ENCODE measurements around the gene COPS8. TPM values are rescaled to one million over a fixed set of nuclear protein-coding genes. Genes with fewer than 3 reads are reported as not detected.

The COPS8 gene
- polyA plus RNA-seq, 1 of the 3 experiments (the other 2 are of a cell fraction) = 107 TPM

DNA sequence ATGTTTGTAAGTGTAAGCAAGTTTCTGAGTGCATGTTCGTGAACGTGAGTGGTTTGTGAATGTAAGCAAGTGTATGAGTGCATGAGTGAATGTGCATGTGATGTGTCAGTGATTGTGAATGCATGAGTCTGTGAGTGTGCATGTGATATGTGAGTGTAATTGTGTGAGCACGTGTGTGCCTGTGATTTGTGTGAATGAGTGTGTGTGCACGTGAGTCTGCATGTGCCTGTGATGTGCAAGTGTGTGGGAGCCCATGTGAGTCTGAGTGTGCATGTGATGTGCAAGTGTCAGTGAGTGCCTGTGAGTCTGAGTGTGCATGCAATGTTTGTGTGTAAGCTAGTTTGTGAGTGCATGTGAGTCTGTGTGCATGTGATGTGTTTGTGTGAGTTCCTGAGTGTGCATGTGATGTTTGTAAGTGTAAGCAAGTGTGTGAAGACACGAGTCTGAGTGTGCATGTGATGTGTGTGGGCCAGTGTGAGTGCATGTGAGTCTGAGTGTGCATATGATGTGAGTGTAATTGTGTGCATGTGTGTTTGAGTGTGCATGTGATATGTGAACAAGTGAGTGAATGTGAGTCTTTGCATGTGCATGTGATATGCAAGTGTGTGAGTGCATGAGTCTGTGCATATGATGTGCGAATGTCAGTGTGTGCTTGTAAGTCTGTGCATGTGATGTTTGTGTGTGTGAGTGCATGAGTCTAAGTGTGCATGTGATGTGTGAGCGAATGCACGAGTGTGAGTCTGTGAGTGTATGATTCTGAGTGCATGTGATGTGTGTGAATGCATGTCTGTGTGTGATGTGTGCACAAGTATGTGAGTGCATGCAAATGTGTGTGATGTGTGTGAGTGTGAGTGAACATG lies 45.1 kb downstream of the COPS8 start:
- no peak overlapping the region for H3K9ac ChIP-seq
- H3K4me2 ChIP-seq = no peak overlapping the region
- no peaks in the 10 kb centered on the region for H3K27me3 ChIP-seq (ENCODE audit: insufficient read depth)
- H3K9me2 ChIP-seq = no peaks in the 10 kb centered on the region
- ChIA-PET POLR2A (no interaction called here), CTCF (no interaction called here)
- H3K27ac ChIP-seq (ENCODE audit: low read depth in 2 of 2, low read length in 1 of 2) = no peak overlapping the region
- H3F3A ChIP-seq (replicated peaks; ENCODE audit: insufficient read depth) = peaks cover 25% of the 10 kb centered on the region
- no peak overlapping the region for H2AFZ ChIP-seq (ENCODE audit: low read depth)
- DNase-seq = no peak
- H4K20me1 ChIP-seq (ENCODE audit: insufficient read depth) = no peaks in the 10 kb centered on the region
- H3K79me2 ChIP-seq (ENCODE audit: insufficient read depth) = no peaks in the 10 kb centered on the region
- no peaks in the 10 kb centered on the region for H3K9me3 ChIP-seq
- no peaks in the 10 kb centered on the region for H3K36me3 ChIP-seq (replicated peaks in 1 of 2; ENCODE audit: control insufficient read depth in 1 of 2, insufficient read depth in 2 of 2, low read length in 1 of 2)
- TF ChIP-seq MEF2A (IDR thresholded peaks at IDR 0.05; ENCODE audit: borderline replicate concordance, low read depth) (no peak), SMC3 (IDR thresholded peaks at IDR 0.05; ENCODE audit: low read depth, low read length) (no peak)
- TF ChIP-seq, protein P1, sequence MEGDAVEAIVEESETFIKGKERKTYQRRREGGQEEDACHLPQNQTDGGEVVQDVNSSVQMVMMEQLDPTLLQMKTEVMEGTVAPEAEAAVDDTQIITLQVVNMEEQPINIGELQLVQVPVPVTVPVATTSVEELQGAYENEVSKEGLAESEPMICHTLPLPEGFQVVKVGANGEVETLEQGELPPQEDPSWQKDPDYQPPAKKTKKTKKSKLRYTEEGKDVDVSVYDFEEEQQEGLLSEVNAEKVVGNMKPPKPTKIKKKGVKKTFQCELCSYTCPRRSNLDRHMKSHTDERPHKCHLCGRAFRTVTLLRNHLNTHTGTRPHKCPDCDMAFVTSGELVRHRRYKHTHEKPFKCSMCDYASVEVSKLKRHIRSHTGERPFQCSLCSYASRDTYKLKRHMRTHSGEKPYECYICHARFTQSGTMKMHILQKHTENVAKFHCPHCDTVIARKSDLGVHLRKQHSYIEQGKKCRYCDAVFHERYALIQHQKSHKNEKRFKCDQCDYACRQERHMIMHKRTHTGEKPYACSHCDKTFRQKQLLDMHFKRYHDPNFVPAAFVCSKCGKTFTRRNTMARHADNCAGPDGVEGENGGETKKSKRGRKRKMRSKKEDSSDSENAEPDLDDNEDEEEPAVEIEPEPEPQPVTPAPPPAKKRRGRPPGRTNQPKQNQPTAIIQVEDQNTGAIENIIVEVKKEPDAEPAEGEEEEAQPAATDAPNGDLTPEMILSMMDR (IDR thresholded peaks at IDR 0.05) = no peak
- peaks cover 0 to 13% of the 10 kb centered on the region in 2 experiments; a peak in 3 of 4 replicates for H3K4me1 ChIP-seq (ENCODE audit: control insufficient read depth in 1 of 2, insufficient read depth in 2 of 2, low read depth in 1 of 2, low read length in 1 of 2)
- H3K4me3 ChIP-seq (ENCODE audit: low read depth in 2 of 2, low read length in 1 of 2) = no peak overlapping the region
- WGBS (ENCODE audit: low lambda C conversion rate) = 74% methylated on average over 8 of the region's 8 CpGs

DNA sequence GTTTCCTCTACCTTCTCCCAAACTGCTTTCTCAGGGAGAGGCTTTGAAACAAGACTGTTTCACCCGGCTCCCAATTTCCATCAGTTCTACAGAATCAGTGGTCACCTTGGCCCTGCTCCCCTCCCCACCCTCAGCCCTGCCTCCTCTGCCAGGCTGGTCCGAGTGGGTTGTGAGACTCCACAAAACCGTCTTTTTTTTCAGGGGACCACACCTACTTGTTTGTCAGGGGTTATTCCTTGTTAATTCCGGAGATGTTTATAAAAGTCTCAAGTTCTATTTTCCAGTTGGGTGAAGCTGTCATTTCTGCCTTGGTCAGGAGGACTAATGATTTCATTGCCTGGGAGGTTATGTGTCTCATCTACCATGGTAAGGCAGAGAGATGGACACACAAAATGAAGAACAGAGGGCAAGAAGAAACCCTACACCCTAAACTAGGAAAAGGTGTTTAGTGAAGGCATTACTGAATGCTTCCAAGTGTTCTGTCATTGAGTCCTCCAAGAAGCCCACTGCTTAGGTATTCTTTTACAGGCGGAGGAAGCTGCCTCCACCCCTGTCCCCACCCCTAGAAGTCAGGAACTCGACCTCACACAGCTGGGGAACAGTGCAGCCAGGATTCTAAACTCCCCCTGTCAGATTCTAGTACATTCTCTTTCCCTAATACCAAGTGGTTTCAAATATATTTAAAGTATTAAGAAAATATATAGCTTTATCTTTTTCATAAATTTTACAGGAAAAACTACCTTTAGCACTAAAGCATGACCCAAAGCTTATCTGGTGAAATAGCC lies 46.3 kb downstream of the COPS8 start:
- ChIA-PET POLR2A (no interaction called here), CTCF (interaction anchor here (3.6 kb wide), 1 partner anchor 11 kb away, joined by 26 read pairs; no protein-coding TSS in a partner anchor)
- Histone ChIP-seq H3K27me3 (ENCODE audit: insufficient read depth) (no peaks in the 10 kb centered on the region), H3K79me2 (ENCODE audit: insufficient read depth) (no peaks in the 10 kb centered on the region), H3K36me3 (replicated peaks in 1 of 2; ENCODE audit: control insufficient read depth in 1 of 2, insufficient read depth in 2 of 2, low read length in 1 of 2) (no peaks in the 10 kb centered on the region), H3K9me3 (no peaks in the 10 kb centered on the region), H3K4me1 (ENCODE audit: control insufficient read depth in 1 of 2, insufficient read depth in 2 of 2, low read depth in 1 of 2, low read length in 1 of 2) (peaks cover 0 to 10% of the 10 kb centered on the region in 2 experiments; a peak in 3 of 4 replicates), H3K9me2 (no peaks in the 10 kb centered on the region), H3F3A (replicated peaks; ENCODE audit: insufficient read depth) (peaks cover 31% of the 10 kb centered on the region), H3K9ac (no peak overlapping the region), H3K4me3 (ENCODE audit: low read depth in 2 of 2, low read length in 1 of 2) (no peak overlapping the region), H2AFZ (ENCODE audit: low read depth) (no peak overlapping the region), H3K4me2 (no peak overlapping the region), H4K20me1 (ENCODE audit: insufficient read depth) (no peaks in the 10 kb centered on the region), H3K27ac (ENCODE audit: low read depth in 2 of 2, low read length in 1 of 2) (no peak overlapping the region)
- no peak for DNase-seq
- TF ChIP-seq RAD21 (IDR thresholded peaks at IDR 0.05; ENCODE audit: low read length) (no peak), FOSL2 (IDR thresholded peaks at IDR 0.05; ENCODE audit: borderline replicate concordance, low read depth) (no peak), MXI1 (IDR thresholded peaks at IDR 0.05; ENCODE audit: low read depth, low read length) (no peak), TAF1 (IDR thresholded peaks at IDR 0.05; ENCODE audit: borderline replicate concordance, low read depth, low read length) (no peak), ELF1 (IDR thresholded peaks at IDR 0.05) (no peak), SIN3A (IDR thresholded peaks at IDR 0.05; ENCODE audit: borderline replicate concordance, low read depth, low read length) (no peak), CHD2 (IDR thresholded peaks at IDR 0.05; ENCODE audit: low read length, partially characterized antibody) (no peak), FOXJ3 (CRISPR knock-in tag; IDR thresholded peaks at IDR 0.05) (no peak), TEAD4 (IDR thresholded peaks at IDR 0.05; ENCODE audit: borderline replicate concordance, insufficient read depth) (no peak)
- TF ChIP-seq, protein P2, sequence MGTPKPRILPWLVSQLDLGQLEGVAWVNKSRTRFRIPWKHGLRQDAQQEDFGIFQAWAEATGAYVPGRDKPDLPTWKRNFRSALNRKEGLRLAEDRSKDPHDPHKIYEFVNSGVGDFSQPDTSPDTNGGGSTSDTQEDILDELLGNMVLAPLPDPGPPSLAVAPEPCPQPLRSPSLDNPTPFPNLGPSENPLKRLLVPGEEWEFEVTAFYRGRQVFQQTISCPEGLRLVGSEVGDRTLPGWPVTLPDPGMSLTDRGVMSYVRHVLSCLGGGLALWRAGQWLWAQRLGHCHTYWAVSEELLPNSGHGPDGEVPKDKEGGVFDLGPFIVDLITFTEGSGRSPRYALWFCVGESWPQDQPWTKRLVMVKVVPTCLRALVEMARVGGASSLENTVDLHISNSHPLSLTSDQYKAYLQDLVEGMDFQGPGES (IDR thresholded peaks at IDR 0.05; ENCODE audit: low read depth, low read length) = no peak
- TF ChIP-seq, protein P3, sequence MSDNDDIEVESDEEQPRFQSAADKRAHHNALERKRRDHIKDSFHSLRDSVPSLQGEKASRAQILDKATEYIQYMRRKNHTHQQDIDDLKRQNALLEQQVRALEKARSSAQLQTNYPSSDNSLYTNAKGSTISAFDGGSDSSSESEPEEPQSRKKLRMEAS (IDR thresholded peaks at IDR 0.05; ENCODE audit: low read depth) = no peak
- TF ChIP-seq, protein P1 (IDR thresholded peaks at IDR 0.05) = no peak
- TF ChIP-seq, protein P4, sequence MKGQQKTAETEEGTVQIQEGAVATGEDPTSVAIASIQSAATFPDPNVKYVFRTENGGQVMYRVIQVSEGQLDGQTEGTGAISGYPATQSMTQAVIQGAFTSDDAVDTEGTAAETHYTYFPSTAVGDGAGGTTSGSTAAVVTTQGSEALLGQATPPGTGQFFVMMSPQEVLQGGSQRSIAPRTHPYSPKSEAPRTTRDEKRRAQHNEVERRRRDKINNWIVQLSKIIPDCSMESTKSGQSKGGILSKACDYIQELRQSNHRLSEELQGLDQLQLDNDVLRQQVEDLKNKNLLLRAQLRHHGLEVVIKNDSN (IDR thresholded peaks at IDR 0.05; ENCODE audit: borderline replicate concordance, low read depth) = no peak
- 61% methylated on average over 6 of the region's 6 CpGs for WGBS (ENCODE audit: low lambda C conversion rate)

All from SK-N-SH (cell line).